PC-9 (cell line): ENCODE measurements around the gene ALKBH7.

Source experiments
- EZH2 ChIP-seq: fragments of 200-600 bp; sonication (generic); IDR thresholded peaks from 2 replicates; pipeline ENCODE4 v1.8.0; 2017; ENCODE audit warnings: antibody characterized with exemption, low read depth
- TF ChIP-seq, protein P1 (sequence below): fragments of 200-600 bp; sonication (generic); conservative IDR thresholded peaks from 2 replicates; pipeline ENCODE4 v1.6.1; 2017; ENCODE audit warnings: mixed run types, antibody characterized with exemption, mild to moderate bottlenecking, moderate library complexity

DNA sequence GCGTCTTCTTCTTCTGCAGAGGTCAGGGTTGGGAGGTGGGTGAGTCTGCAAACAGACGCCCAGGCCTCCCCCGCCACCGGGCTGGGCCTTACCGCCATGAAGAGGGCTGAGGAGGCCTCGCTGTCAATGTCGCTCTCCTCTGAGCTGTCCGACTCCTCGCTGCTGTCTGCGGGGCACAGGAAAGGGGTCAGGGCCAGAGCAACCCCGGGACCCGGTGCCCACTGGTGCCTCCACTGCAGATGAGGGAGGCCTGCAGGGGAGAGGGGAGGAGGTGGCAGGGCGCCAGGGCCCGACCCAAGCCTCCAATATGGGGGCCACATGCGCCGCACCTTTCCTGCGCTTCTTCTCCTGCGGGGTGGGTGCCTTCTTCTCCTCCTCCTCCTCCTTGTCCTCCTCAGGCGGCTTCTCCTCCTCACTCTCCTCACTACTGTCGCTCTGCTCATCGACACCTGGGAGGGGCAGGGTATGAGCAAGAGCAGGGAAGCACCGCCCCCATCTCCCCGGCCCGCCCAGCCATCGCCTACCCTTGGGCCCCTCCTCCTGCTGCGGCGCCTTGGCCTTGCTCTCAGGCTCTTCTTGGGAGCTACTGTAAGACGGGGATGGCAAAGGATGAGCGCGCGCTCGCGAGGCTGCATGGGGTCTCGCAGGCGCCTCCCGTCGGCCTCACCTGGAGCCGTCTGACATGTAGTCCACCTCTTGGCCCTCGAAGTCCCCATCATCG is 8.6 kb downstream of the ALKBH7 start:
- no peak for TF ChIP-seq EZH2
- TF ChIP-seq, protein P1, sequence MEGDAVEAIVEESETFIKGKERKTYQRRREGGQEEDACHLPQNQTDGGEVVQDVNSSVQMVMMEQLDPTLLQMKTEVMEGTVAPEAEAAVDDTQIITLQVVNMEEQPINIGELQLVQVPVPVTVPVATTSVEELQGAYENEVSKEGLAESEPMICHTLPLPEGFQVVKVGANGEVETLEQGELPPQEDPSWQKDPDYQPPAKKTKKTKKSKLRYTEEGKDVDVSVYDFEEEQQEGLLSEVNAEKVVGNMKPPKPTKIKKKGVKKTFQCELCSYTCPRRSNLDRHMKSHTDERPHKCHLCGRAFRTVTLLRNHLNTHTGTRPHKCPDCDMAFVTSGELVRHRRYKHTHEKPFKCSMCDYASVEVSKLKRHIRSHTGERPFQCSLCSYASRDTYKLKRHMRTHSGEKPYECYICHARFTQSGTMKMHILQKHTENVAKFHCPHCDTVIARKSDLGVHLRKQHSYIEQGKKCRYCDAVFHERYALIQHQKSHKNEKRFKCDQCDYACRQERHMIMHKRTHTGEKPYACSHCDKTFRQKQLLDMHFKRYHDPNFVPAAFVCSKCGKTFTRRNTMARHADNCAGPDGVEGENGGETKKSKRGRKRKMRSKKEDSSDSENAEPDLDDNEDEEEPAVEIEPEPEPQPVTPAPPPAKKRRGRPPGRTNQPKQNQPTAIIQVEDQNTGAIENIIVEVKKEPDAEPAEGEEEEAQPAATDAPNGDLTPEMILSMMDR: no peak
